GM19238 (cell line): Measurements from ENCODE around the gene PGLYRP4.

Source experiments
- DNase-seq: peaks from one replicate; pipeline ENCODE4 v3.0.0; 2011; ENCODE audit warnings: low spot score; ENCODE audit not compliant: insufficient read length

The PGLYRP4 gene

DNA sequence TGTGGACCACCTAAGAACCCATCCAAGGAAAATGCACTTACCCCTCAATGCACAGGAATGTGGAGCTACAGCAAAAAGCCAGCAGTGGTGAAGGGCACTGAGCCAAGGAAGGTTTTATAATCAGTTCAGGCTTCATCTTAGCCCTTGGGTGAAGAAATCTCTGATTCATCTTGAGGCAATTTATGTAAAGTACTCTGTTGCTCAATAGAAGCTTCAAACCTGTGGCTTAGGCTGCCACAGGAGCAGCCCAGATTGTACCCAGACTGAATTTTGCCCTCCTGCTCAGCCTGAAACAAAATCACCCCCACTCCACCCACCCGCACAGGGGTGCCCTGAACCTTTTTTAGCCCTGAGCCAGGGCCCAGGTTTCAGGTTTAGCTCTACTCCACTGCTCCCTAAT, 26.9 kb upstream of the PGLYRP4 start, which contains the start of gene S100A12:
Gene S100A12, minus strand, starts transcription at position 111 of the 400 bp plus-strand sequence. CDS start 1,029 bp downstream, outside the sequence.
- DNase-seq: no peak

DNA sequence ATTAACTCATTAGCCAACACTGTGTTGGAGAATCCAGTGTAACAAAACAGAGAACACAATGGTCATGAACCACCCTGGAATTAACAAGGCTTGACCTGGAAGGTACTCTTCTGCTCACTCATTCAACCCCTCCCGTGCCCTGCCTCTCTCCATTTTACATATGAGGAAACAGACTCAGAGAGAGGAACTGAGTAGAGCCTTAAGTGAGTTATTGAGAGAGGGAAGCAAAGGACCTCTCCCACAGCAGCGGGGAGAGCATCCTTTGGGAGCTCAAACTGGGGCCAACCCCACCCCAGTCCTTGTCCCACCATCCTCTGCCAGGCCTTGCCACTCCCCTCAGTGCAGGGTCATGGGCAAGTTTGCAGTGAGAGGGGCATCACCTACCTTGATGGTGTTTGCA, 25.4 kb upstream of the PGLYRP4 start:
- no peak for DNase-seq

DNA sequence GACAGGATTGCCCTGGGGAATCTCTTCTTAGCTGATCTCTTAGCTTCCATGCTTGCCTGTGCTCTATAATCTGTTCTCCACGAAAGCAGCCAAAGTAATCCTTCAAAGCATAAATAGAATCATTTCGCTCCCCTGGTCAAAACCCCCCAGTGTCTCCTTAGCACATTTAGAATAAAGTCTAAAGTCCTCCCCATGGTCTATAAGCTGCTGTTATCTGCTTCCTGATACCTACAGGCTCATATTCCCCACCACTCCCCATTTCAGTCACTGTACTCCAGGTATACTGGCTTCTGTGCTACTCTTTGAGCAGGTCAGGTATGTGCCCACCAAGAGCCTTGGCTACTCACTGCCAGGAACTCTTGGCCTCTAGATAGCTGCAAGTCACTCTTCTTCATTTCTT, 23.9 kb upstream of the PGLYRP4 start:
- DNase-seq: no peak

DNA sequence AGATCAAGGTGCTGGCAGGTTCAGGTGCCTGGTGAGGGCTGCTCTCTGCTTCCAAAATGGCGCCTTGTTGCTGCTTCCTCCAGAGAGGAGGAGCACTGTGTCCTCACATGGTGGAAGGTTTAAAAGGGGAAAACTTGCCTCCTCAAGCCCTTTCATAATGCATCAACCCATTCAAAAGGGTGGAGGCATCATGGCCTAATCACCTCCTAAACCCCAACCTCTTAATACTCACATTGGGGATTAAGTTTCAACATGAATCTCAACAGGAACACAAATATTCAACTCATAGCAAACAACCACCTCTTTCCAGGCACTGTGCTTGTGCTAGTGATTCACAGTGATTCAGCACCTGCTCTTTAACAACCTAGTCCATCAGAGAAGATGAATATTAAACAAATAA, 22.6 kb upstream of the PGLYRP4 start:
- DNase-seq: no peak

DNA sequence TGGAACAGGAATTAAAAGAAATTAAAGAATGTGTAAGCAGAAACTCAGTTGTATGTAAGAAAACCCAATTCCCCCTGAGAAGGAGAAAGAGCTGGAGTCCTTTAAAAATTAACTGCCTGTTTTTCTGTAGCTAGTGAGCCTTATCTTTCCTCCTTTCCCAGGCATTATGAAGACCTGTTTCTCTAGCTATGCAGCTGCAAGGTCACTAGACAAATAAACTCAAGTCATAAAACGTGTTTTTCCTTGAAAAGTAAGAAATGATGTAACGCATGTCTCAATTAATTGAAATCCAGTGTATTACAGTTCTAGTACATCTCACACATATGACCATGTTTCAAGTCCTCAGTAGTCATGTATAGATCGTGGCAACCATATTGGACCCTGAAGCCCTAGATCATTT, 21.5 kb upstream of the PGLYRP4 start:
- DNase-seq: no peak

DNA sequence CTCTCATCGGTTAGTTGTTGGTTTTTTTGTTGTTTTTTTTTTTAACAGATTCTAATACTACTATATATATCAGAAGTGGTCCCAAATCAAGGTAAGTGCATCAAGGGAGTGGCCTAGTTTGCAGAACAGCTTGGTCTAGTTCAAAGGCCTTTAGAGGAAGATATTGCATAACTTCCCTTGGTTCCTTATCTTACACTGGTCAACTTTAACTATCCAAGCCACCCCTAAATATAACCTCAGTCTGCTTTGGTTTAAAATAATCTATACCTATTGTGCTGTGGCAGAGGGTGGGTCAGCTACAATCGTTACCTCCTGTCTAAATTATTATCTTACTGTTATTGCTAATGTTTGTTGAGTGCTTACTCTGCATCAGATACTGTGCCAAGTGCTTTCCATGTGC, 19.9 kb upstream of the PGLYRP4 start:
- no peak for DNase-seq

DNA sequence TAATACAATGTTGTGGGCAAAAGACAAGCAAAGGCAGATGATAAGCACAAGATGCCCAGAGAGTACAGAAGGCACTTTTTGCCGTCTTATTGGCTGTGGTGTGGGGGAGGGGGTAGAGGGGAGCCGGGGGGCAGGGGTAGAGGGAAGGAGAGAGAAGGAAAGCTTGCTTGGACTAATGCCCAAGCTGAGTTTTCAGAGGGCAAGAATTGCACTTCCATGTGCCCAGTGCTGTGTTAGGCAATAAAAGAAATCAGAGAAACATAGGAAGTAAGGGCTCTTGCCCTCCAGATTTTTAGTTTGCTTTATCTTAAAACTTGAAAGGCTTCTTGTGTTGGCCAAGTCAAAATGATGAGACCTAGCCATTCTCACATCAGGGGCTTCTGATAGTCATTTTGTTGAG, 18.4 kb upstream of the PGLYRP4 start:
- no peak for DNase-seq

DNA sequence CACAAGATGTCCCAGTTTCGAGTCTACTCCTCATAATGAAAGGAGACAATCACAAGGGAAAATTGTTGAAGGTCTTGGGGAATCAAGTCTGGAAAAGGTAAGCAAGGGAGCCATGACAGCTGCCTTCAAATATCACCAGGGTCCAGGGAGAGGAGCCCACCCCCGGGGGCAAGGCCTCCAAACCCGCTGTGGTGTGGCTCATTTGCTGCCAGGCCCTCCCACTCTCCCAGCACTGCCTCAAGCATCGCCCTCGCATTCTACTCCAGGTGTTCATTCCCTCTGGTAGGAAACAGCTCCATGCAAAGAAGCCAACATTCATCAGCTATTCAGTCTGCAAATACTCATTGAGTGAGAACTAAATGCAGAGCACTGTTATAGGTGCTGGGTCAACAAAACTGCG, 17.6 kb upstream of the PGLYRP4 start:
- no peak for DNase-seq

DNA sequence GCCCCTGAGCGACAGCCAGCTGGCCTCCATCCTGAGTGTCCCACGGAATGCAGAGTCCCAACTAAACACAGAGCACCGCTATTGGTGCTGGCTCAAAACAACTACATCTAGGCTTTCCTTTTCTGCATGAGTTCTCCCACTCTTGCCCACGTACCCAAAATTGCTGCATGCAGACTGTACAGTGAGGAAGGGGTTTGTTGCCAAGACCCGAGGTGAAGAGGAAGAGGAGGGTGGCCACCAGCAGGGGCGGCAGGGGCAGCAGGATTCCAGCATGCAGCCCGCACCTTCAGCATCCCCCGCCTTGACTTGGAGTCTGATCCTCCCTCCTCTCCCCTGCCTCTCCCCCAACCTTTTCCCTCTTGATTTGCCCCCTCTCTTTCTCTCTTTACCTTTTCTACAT, 17.1 kb upstream of the PGLYRP4 start:
- DNase-seq: no peak

DNA sequence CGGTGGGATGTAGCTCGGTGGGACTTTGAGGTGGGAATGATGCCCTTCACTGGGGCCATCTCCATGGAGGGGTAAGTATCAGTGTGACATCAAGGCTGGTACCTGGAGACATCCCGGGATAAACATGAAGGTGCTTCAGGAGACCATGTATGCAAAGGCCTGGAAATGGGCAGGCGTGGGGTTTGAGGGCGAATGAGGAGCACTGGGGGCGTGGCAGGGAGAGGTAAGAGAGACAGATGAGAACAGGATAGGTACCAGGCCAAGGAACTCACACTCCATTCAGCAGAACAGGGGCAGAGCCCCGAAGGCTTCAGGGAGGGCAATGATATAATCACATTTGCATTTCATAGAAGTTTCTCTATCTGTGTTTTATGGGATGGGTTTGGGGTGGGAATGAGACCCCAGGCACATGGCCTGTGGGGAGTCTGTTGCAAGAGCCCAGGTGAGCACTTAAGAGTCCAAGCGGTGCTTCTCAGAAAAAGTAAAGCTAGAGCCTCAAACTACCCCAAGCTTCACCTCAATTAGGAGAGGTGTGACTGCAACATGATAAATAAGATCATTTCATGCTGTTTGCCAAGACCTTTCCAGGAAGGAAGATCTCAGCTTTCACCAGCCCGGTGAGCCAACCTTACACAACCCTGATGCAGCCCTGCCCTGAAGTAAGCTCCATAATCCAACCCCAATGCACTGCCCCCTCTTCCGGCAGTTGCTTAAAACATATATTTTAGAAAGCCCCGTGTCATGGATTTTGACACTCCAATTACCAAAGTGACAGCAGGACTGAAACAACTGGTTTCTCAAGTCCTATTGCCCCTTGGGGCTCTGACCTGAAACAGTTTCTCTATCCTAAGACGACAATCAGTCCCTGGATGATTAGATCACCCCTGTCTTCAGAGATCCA, 16.4 kb upstream of the PGLYRP4 start:
- DNase-seq: no peak

DNA sequence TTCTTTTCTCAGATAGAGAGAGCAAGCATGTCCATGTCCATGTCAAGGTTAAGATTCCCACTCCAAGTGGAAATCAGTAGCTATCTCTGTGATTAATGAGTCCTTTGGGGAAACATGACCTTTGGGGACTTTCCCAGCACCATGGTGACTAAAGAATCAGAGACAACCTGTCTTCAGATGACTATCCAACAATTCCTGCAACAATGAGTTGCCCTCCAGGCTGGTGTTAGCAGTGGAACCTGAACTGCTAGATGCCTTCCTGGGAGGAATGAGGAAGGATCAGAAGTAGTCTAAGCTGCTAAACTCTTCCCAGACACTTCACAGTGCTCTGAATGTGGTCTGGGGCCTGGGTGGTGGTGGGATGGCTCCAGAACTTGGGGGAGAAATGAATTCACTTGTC, 15.5 kb upstream of the PGLYRP4 start:
- DNase-seq: no peak

DNA sequence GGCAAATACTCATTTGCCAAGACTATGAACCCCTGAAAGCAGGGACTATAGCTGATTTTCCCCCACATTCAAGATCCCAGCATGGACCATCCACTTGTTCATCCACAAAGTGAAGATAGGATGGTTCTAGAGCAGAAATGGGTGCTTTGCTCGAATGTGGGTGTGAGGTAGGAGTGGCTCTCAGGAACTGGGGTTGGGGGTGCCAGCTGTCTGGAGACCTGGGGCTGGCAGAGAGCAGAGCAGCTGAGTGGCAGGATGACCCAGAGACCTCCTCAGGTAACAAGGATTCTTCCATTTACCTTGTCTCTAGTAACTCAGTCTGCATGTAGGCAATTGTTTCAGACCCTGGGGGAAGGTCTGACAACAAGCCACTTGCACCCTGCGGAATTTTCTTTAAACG, 15.0 kb upstream of the PGLYRP4 start:
- DNase-seq: no peak

DNA sequence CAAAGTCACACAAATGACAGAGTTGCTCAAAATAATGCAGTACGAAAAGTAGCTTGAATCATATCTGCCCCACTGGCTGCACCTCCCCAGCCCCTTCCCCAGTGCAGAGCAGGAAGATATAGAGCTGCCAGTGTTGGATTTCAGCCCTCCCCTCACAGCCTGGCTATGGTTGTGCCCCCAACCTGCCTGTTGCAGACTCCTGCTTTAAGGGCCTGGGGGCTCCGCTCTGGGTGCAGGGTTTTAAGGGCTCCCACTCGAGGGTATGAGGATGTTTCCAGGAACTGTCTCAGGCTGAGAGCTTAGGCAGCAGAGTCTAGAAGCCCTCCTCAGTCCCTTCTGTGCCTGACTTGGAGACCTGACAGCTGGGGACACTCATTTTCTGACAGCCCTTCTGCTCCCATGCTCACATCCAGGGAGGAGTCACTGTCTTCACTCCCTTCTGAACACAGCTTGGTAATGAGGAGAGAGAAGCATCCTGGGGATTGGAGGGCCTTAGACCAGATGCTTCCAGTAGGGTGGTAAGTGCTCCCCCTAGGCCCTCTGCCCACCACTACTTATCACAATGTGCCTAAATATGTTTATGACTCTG, 13.6 kb upstream of the PGLYRP4 start:
- no peak for DNase-seq

DNA sequence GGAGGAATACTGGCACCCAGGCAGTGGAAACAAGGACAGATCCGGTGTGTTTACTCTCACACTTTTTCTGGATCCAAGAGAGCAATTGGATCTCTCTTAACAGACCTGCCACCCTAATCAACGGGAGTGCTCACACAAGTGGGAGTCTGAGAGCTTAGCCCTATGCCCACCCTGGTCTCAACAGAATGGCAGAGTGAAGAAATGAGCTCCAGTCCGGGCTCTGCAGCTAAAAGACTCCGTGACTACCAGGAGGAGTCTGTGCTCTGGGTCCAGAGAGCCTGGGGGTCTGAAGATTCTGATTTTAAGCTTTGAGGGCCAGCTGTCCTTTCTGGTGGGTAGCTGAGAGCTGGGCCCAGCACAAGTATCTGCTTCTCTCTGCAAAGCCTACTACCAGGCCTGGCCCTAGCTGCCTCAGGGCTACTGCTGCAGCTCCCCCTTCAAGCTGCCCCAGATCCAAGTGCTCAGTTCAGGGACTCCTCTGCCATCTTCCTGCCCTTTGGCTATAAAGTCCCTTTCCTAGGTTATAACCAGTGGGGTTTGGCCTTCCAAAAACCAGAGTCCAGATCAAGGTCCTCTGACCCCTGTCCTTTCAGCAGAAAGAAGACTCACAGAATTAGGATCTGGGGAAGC, 13.0 kb upstream of the PGLYRP4 start:
- DNase-seq: no peak

DNA sequence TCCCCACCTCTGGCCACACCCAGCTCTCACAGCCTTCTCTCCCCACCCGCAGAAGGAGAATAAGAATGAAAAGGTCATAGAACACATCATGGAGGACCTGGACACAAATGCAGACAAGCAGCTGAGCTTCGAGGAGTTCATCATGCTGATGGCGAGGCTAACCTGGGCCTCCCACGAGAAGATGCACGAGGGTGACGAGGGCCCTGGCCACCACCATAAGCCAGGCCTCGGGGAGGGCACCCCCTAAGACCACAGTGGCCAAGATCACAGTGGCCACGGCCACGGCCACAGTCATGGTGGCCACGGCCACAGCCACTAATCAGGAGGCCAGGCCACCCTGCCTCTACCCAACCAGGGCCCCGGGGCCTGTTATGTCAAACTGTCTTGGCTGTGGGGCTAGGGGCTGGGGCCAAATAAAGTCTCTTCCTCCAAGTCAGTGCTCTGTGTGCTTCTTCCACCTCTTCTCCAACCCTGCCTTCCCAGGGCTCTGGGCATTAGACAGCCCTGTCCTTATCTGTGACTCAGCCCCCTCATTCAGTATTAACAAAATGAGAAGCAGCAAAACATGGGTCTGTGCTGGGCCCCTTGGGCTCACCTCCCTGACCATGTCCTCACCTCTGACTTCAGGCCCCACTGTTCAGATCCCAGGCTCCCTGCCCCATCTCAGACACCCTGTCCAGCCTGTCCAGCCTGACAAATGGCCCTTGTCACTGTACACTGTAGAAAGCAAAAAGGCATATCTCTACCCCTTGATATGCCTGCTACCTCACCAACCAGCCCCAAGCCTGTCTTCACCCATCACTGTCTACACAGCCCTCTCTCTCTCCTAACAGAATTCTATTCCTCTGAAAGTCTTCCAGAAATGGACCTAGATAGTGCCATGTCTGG, 12.2 kb upstream of the PGLYRP4 start:
- no peak for DNase-seq

DNA sequence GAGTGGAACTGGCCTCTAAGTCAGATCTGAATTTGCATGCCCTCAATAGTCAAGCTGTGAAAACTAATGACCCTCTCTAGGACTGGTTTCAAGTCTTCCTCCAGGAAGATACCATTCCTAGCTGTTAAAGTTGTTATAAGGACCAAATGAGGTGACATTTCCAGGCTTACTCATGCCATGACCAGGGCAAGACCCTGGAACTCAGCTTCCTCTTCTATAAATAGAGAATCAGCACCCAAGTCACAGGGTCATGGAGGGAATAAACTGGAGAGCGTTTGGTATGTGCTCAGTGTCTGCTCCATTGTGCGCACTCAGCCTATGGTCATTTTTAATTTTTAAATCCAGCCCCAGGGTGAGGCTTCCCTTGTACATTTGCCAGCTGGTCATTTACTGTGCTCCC, 11.5 kb upstream of the PGLYRP4 start:
- DNase-seq: no peak

DNA sequence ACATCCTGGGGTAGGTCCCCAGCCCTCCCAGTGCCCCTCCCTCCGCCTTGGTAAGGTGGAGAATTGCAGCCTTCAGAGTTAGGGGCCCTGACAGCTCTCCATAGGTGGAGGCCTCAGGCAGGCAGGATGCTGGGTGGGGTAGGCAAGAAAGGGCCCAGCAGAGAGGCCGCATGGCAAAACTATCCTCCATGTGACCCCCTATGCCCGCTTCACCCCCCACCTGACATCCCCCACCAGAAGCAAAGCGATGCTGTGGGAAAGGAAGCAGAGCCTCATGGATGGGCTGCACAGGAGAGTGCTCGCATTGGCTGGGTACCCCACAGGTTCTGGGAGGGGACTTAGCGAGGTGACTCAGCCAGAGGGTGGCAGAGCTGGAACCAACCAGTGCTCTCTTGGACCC, 10.6 kb upstream of the PGLYRP4 start:
- DNase-seq: no peak

DNA sequence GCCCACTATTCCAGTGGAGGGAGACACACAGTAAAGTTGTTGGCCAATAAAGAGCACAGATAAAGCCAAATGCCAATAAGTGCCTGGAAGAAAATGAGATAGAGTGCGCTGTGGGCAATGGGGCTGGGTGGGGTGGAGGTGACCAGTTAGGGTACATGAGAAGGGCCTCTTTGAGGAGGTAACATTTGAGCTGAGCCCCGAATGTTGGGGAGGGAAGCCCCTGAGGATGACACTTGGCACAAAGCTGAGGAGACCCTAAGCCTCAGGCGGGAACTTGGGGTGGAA, 10.0 kb upstream of the PGLYRP4 start:
- DNase-seq: no peak

DNA sequence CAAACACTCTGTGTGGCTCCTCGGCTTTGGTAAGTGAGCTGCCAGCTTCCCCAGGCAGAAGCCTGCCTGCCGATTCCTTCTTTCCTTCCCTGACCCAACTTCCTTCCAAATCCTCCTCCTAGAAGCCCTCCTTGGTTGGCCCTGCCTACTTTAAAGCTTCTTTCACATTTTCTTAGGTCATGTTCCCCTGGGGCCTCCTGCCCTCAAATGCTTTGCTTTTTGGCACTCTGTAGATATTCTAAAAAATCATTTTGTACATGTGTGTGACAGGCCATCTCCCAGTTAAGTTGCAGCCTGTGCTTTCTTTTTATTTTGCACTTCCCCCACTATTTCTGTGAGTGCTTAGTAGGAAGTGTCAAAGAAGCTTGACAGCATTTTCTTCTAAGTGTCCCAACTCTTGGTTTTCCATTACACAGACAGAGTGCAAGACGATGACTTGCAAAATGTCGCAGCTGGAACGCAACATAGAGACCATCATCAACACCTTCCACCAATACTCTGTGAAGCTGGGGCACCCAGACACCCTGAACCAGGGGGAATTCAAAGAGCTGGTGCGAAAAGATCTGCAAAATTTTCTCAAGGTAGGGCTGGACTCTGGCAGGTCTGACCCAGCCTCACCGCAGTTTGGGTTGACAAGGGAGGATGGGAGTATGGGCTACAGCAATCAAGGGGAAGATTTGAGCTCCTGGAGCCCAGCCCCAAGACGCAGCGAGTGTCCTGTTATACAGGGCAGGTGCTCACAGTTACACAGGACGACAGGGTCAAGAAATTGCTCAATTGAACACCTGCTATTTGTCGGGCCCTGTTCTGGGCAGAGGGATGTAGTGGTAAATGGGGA, 9.4 kb upstream of the PGLYRP4 start, which contains the start of gene S100A9:
Gene S100A9, plus strand, starts transcription at position 2 of the 838 bp plus-strand sequence. Its CDS starts 430 bp downstream, at position 432.
- DNase-seq: no peak

DNA sequence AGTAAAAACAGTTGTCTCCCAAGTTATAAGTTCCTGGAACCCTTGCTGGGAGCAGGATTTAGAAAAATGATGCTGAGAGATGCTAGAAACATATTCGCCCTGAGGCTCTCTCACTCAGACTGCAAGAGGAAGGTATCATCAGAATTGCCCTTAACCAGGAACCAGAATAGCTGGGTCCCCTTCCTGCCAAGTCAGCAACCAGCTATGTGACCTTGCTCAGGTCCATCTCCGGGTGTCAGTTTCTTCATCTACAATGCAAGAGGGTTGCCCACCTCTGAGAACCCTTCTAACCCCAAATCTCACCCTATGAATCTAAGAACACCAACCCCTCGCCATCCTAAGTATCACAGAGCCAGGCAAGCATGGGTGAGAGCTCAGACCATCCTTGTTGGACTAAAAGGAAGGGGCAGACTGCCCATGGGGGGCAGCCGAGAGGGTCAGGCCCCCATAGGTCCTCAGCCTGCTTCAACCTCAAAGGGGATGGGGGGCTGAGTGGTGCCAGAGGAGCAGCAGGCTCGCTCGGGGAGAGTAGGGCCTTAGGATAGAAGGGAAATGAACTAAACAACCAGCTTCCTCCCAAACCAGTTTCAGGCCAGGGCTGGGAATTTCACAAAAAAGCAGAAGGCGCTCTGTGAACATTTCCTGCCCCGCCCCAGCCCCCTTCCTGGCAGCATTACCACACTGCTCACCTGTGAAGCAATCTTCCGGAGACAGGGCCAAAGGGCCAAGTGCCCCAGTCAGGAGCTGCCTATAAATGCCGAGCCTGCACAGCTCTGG, 8.6 kb upstream of the PGLYRP4 start:
- DNase-seq: no peak
